Thoracic aorta (tissue), 2 donors: ENCODE measurements around the gene SMARCC2. TPM values are rescaled to one million over a fixed set of nuclear protein-coding genes. Genes with fewer than 3 reads are reported as not detected.

Source experiments
- ATAC-seq: fragments of 150-250 bp; one replicate; pipeline ENCODE4 v1.8.0; 2017; ENCODE audit warnings: low read depth; ENCODE audit not compliant: insufficient number of reproducible peaks, low FRiP score
- DNase-seq: peaks from one replicate; pipeline ENCODE4 v3.0.0-alpha.2; 2020; ENCODE audit warnings: low spot score
- H3K27ac ChIP-seq, 2 donors: fragments of 200-600 bp; sonication (generic); 1 replicate in 1 of 2; 2 replicates in 1 of 2; pipeline ENCODE4 v1.5.1; 2016; ENCODE audit warnings: mild to moderate bottlenecking in 2 of 2, moderate library complexity in 2 of 2
- H3K27me3 ChIP-seq: fragments of 200-600 bp; sonication (generic); replicated peaks from 2 replicates; pipeline ENCODE4 v1.6.0; 2016; ENCODE audit warnings: mild to moderate bottlenecking; ENCODE audit not compliant: insufficient read depth
- H3K36me3 ChIP-seq: fragments of 200-600 bp; sonication (generic); one replicate; pipeline ENCODE4 v1.5.1; 2016
- H3K4me1 ChIP-seq, 2 donors: fragments of 200-600 bp; sonication (generic); 1 replicate in 1 of 2; 2 replicates in 1 of 2; pipeline versions ENCODE4 v1.5.1 to v1.6.0; 2016; ENCODE audit warnings: low read depth in 2 of 2, mild to moderate bottlenecking in 1 of 2; ENCODE audit not compliant: control insufficient read depth in 1 of 2
- H3K4me3 ChIP-seq: fragments of 200-600 bp; sonication (generic); 2 replicates; pipeline ENCODE4 v1.5.1; 2016; ENCODE audit warnings: mild to moderate bottlenecking
- H3K9me3 ChIP-seq: fragments of 200-600 bp; sonication (generic); 2 replicates; pipeline ENCODE4 v1.5.1; 2016
- total RNA-seq, 2 donors: library from RNA; depleted of rRNA; stranded (reverse); fragments of >200 nt; gene quantifications; one replicate each; pipeline versions ENCODE4 v1.1.0 to v1.2.3, GENCODE V29; 2016
- TF ChIP-seq, protein P1 (sequence below): fragments of 200-600 bp; sonication (generic); IDR thresholded peaks from one replicate; pipeline ENCODE4 v1.5.1; 2019; ENCODE audit warnings: antibody characterized with exemption

SMARCC2 gene
- total RNA-seq, 2 donors from 2014 or later = 68.6 to 109 TPM

DNA sequence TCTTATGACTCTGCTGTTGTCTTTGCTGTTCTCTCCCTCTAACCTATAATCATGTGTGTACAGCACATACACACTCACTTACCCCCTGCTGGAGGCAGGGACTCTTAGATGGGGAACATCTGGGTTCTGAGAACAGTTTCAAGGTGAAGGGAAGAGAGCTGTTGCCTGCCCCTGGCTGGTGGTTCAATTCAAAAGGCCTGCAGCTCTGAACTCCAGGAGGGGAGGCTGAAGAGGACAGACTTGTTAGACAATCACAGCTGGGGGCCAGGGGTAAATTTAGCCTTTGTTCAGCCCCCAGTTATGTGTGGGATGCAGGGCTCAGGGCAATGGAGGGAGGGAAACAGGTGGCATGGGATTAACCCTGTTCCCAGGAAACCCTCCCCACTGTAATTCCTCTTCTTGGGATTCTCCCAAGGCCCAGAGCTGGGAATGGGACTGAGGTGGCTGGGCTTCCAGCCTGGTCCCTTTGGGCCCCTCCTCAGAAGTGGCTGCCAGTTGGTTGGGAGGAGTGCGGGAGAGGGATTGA, 35.0 kb downstream of the SMARCC2 start:
- no peaks in the 10 kb centered on the region for H3K9me3 ChIP-seq
- TF ChIP-seq, protein P1, sequence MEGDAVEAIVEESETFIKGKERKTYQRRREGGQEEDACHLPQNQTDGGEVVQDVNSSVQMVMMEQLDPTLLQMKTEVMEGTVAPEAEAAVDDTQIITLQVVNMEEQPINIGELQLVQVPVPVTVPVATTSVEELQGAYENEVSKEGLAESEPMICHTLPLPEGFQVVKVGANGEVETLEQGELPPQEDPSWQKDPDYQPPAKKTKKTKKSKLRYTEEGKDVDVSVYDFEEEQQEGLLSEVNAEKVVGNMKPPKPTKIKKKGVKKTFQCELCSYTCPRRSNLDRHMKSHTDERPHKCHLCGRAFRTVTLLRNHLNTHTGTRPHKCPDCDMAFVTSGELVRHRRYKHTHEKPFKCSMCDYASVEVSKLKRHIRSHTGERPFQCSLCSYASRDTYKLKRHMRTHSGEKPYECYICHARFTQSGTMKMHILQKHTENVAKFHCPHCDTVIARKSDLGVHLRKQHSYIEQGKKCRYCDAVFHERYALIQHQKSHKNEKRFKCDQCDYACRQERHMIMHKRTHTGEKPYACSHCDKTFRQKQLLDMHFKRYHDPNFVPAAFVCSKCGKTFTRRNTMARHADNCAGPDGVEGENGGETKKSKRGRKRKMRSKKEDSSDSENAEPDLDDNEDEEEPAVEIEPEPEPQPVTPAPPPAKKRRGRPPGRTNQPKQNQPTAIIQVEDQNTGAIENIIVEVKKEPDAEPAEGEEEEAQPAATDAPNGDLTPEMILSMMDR = no peak

DNA sequence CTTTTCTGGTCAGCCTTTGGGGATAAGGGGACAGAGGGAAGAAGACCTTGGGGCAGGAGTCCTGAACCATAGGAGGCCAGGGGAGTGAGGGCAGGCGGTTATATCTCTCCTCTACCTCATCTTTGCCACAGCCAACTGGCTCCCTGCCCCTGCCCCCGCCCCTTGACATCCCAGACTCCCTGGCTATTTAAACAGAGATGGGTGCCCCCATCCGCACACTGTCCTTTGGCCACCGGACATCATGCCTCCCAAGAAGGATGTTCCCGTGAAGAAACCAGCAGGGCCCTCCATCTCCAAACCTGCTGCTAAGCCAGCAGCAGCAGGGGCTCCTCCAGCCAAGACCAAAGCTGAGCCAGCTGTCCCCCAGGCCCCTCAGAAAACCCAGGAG, 35.6 kb downstream of the SMARCC2 start:
- no peak for ATAC-seq
- H3K36me3 ChIP-seq = no peaks in the 10 kb centered on the region
- H3K27ac ChIP-seq = no peak overlapping the region
- H3K4me1 ChIP-seq = peaks cover 14 to 28% of the 10 kb centered on the region in 2 donors
- TF ChIP-seq, protein P1 = no peak
- no peaks in the 10 kb centered on the region for H3K27me3 ChIP-seq
- no peak overlapping the region for H3K4me3 ChIP-seq
- no peak for DNase-seq
- H3K9me3 ChIP-seq = no peaks in the 10 kb centered on the region

More for the DNA sequence above, 35.0 kb downstream of the SMARCC2 start:
- DNase-seq = no peak
- Histone ChIP-seq H3K36me3 (no peaks in the 10 kb centered on the region), H3K4me1 (peaks cover 14 to 28% of the 10 kb centered on the region in 2 donors), H3K27me3 (no peaks in the 10 kb centered on the region), H3K4me3 (no peak overlapping the region), H3K27ac (no peak overlapping the region)
- ATAC-seq = no peak

DNA sequence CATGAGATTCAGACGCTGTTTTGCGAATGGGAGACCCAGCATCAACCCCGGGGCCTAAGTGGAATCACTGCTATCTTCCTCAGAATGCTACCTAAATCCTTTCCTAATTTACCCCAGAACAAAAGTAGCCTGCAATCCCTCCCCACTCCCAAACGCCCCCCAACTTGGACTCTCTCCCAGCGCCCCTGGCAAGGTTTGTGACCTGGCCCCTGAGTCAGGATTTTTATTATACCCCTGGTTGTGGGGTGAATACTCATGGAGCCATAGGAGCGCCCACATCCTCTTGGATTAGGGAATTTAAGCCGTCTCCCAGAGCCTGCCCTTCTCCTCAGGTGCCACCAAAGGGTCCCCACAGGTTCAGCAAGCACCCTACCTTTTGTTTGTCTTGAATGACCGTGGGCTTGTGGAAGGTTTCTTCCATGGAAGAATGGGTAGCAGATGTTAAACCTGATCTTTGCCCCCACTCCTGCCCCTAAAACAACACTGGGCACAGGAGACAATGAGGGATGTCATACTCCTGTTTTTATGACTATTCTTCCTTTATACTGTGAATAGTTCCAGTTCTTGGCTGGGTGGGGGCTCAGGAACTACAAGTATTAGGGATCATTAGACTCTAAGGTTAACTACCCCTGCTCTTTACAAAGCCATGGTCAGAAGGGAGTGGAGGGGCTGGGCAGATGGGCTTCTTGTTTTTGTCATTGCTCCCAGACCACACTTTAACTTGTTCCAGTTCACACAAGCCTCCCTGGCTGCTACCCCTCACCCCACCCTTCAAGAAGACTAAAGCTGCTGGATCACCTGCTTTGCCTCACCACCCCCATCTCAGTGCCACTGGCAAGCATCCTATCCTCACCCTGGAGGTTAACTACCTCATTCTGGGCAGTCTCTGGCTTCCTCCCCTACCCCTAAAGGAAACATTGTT, 36.3 kb downstream of the SMARCC2 start:
- Histone ChIP-seq H3K9me3 (no peaks in the 10 kb centered on the region), H3K27ac (peak overlapping the region; percentile 88 to 92), H3K27me3 (no peaks in the 10 kb centered on the region), H3K4me3 (peak overlapping the region; percentile 87), H3K4me1 (peaks cover 14 to 28% of the 10 kb centered on the region in 2 donors), H3K36me3 (no peaks in the 10 kb centered on the region)
- TF ChIP-seq, protein P1 = no peak
- ATAC-seq (peak; percentile 1), DNase-seq (no peak)

DNA sequence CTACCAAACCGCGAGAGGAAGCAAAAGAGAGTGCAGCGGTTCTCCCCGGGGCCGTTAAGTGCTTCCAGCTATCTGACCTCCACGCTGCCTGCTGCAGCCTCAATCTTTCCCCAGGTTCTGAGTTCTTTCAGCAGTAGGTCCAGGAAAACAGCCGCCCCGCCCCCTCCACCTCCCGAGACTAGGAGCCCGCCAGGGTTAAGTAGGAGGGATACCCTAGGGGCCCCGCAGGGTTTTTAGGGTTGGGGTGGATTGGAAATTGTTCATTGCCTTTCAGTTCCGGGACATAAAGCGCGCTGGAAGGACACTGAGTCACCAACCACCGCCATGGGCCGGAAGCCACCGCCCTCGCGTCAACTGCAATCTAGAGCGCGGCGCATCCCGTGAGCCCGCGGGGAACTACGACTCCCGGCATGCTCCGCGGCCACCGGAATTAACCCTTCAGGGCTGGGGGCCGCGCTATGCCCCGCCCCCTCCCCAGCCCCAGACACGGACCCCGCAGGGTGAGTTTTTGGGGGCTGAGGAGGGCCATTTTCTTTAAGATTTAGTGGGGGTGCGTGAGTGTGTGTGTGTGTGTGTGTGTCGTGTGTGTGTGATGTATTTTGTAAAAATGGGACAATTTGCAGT, 37.0 kb downstream of the SMARCC2 start, which contains the start of gene MYL6B:
Gene MYL6B (plus strand): TSS at position 456 of the 624 bp plus-strand sequence. CDS start 1,332 bp downstream, outside the sequence.
- DNase-seq = peak; percentile 83
- Histone ChIP-seq H3K4me3 (peak within 1 kb of the TSS; percentile 87), H3K27me3 (no peaks in the 10 kb centered on the region), H3K4me1 (peaks cover 14 to 28% of the 10 kb centered on the region in 2 donors), H3K36me3 (no peaks in the 10 kb centered on the region), H3K27ac (peak within 1 kb of the TSS; percentile 88 to 92), H3K9me3 (no peaks in the 10 kb centered on the region)
- TF ChIP-seq, protein P1 = no peak
- peak; percentile 87 for ATAC-seq

DNA sequence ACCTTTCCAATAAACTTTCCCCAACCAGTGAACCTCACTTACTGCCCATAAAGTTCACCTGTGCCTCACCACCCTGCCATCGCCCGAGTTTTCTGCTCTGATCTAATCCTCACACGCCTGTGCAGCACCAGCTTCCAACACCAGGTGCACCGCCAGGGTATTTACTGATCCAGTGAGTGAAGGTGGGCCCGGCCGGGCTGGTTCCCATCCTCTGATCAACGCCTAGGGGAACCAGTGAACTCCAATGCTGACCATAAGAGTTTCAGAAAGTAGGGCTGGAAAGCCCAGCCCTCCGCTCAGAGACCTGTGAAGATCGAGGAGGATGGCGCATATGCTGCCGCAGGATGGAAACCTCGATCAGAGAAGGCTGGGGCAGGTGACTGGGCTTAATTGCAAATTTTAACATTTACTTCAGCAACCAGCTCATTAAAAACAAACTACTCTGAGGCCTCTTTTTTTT, 37.6 kb downstream of the SMARCC2 start:
- Histone ChIP-seq H3K4me3 (peak overlapping the region; percentile 87), H3K27ac (peak overlapping the region; percentile 88 to 92), H3K36me3 (no peaks in the 10 kb centered on the region), H3K4me1 (peaks cover 11 to 28% of the 10 kb centered on the region in 2 donors), H3K9me3 (no peaks in the 10 kb centered on the region), H3K27me3 (no peaks in the 10 kb centered on the region)
- ATAC-seq = no peak
- DNase-seq = no peak
- TF ChIP-seq, protein P1 = peak; percentile 44
